HG03095 (cell line): ENCODE measurements around the gene STAT4.
"Not testable (repeated sequence)": the region's sequence is repeated elsewhere in the genome, so short reads cannot be mapped to it uniquely, and the experiment has no call there.

Experiments used
- ATAC-seq: cut with Tn5 transposase; IDR thresholded peaks from one replicate; pipeline ENCODE4 v1.9.1; 2021; ENCODE audit warnings: moderate library complexity; ENCODE audit not compliant: unreplicated experiment

STAT4 gene

GRCh38 chr2:190997526-190998113 lies 153.2 kb downstream of the STAT4 start:
- no peak for ATAC-seq

GRCh38 chr2:190996947-190997346 lies 153.8 kb downstream of the STAT4 start:
- ATAC-seq, result no peak

GRCh38 chr2:190996338-190996946 lies 154.4 kb downstream of the STAT4 start:
- no peak for ATAC-seq

GRCh38 chr2:190995315-190995714 lies 155.5 kb downstream of the STAT4 start:
- not testable (repeated sequence) for ATAC-seq

- no peak for ATAC-seq
Observed at GRCh38 chr2:190994148-190994547, 156.6 kb downstream of the STAT4 start.

GRCh38 chr2:190993292-190993643 lies 157.5 kb downstream of the STAT4 start:
- ATAC-seq, result no peak

- ATAC-seq, result no peak
Observed at GRCh38 chr2:190990132-190990531, 160.7 kb downstream of the STAT4 start.

GRCh38 chr2:190988910-190989309 lies 161.9 kb downstream of the STAT4 start:
- ATAC-seq, result no peak

- no peak for ATAC-seq
Observed at GRCh38 chr2:190987938-190988337, 162.9 kb downstream of the STAT4 start.

GRCh38 chr2:190987116-190987515 lies 163.7 kb downstream of the STAT4 start:
- ATAC-seq, result no peak

GRCh38 chr2:190986221-190986953 lies 164.4 kb downstream of the STAT4 start:
- ATAC-seq, result no peak

- no peak for ATAC-seq
Observed at GRCh38 chr2:190984595-190984994, 166.2 kb downstream of the STAT4 start.

GRCh38 chr2:190982262-190983034 lies 168.3 kb downstream of the STAT4 start:
- no peak for ATAC-seq

GRCh38 chr2:190981733-190982132 lies 169.1 kb downstream of the STAT4 start:
- ATAC-seq, result no peak

- no peak for ATAC-seq
Observed at GRCh38 chr2:190981333-190981732, 169.5 kb downstream of the STAT4 start.

GRCh38 chr2:190980630-190981209 lies 170.1 kb downstream of the STAT4 start:
- no peak for ATAC-seq

- ATAC-seq, result no peak
Observed at GRCh38 chr2:190979906-190980629, 170.7 kb downstream of the STAT4 start.
